GM21576 (cell line): Measurements from ENCODE around the gene EYS.

Experiments used
- ATAC-seq: cut with Tn5 transposase; IDR thresholded peaks from one replicate; pipeline ENCODE4 v1.9.1; 2021; ENCODE audit warnings: mild to moderate bottlenecking, moderate library complexity; ENCODE audit not compliant: unreplicated experiment

The EYS gene

GRCh38 chr6:64680446-64680845 is 1026.6 kb downstream of the EYS start:
- ATAC-seq, result no peak

GRCh38 chr6:64679416-64679815 is 1027.6 kb downstream of the EYS start:
- ATAC-seq, result no peak

GRCh38 chr6:64672651-64673050 is 1034.4 kb downstream of the EYS start:
- no peak for ATAC-seq

GRCh38 chr6:64672131-64672530 is 1034.9 kb downstream of the EYS start:
- no peak for ATAC-seq

- no peak for ATAC-seq
These were observed 1041.9 kb downstream of the EYS start for GRCh38 chr6:64665137-64665536.

- ATAC-seq, result no peak
These were observed 1042.5 kb downstream of the EYS start for GRCh38 chr6:64664480-64664879.

GRCh38 chr6:64644024-64644423 is 1063.0 kb downstream of the EYS start:
- ATAC-seq, result no peak

GRCh38 chr6:64630901-64631300 is 1076.1 kb downstream of the EYS start:
- no peak for ATAC-seq

GRCh38 chr6:64622944-64623343 is 1084.1 kb downstream of the EYS start:
- ATAC-seq, result no peak

GRCh38 chr6:64602993-64603392 is 1104.0 kb downstream of the EYS start:
- no peak for ATAC-seq

- no peak for ATAC-seq
These were observed 1115.4 kb downstream of the EYS start for GRCh38 chr6:64591676-64592036.

GRCh38 chr6:64590965-64591675 is 1115.9 kb downstream of the EYS start:
- ATAC-seq, result no peak

- no peak for ATAC-seq
These were observed 1117.1 kb downstream of the EYS start for GRCh38 chr6:64589961-64590360.

GRCh38 chr6:64580346-64580745 is 1126.7 kb downstream of the EYS start:
- no peak for ATAC-seq

GRCh38 chr6:64553249-64553786 is 1153.7 kb downstream of the EYS start:
- no peak for ATAC-seq

GRCh38 chr6:64547594-64548268 is 1159.3 kb downstream of the EYS start:
- no peak for ATAC-seq

GRCh38 chr6:64539917-64540316 is 1167.1 kb downstream of the EYS start:
- no peak for ATAC-seq

GRCh38 chr6:64538722-64539121 is 1168.3 kb downstream of the EYS start:
- no peak for ATAC-seq

GRCh38 chr6:64527899-64528298 is 1179.1 kb downstream of the EYS start:
- no peak for ATAC-seq

- no peak for ATAC-seq
These were observed 1184.2 kb downstream of the EYS start for GRCh38 chr6:64522859-64523258.

GRCh38 chr6:64520050-64520449 is 1187.0 kb downstream of the EYS start:
- no peak for ATAC-seq

- no peak for ATAC-seq
These were observed 1190.6 kb downstream of the EYS start for GRCh38 chr6:64516393-64516792.
